HFF-Myc (cell line): ENCODE results near the gene PANK4.

Source experiments
- DNase-seq: peaks from one replicate; pipeline ENCODE4 v3.0.0-alpha.2; 2011; ENCODE audit warnings: low read depth; ENCODE audit errors: extremely low read depth
- H3K4me3 ChIP-seq: replicated peaks from 2 replicates; pipeline ENCODE4 v1.5.1; 2011; ENCODE audit warnings: low read depth, mild to moderate bottlenecking, control low read depth, low read length
- CTCF ChIP-seq: IDR thresholded peaks from 2 replicates; pipeline ENCODE4 v1.5.1; 2012; ENCODE audit warnings: mild to moderate bottlenecking, low read depth, low read length, control low read depth; ENCODE audit errors: missing control alignments

The PANK4 gene

GRCh38 chr1:2567083-2567679, 40.8 kb upstream of the PANK4 start:
- TF ChIP-seq CTCF = no peak
- H3K4me3 ChIP-seq = no peak overlapping the region
- DNase-seq = no peak

GRCh38 chr1:2566101-2567045, 40.0 kb upstream of the PANK4 start:
- no peak for DNase-seq
- TF ChIP-seq CTCF = no peak
- no peak overlapping the region for H3K4me3 ChIP-seq

GRCh38 chr1:2564815-2565374, 38.5 kb upstream of the PANK4 start:
- H3K4me3 ChIP-seq = no peak overlapping the region
- TF ChIP-seq CTCF = no peak
- no peak for DNase-seq

- no peak overlapping the region for H3K4me3 ChIP-seq
- TF ChIP-seq CTCF = no peak
- DNase-seq = no peak
These were observed 37.8 kb upstream of the PANK4 start for GRCh38 chr1:2564006-2564814.

- no peak for DNase-seq
- H3K4me3 ChIP-seq = no peak overlapping the region
- no peak for TF ChIP-seq CTCF
These were observed 36.8 kb upstream of the PANK4 start for GRCh38 chr1:2563205-2563604.
